ENCODE results near the gene GABRR3. TPM values are rescaled to one million over a fixed set of nuclear protein-coding genes. Genes with fewer than 3 reads are reported as not detected.

GABRR3 gene
- polyA plus RNA-seq, 1 of the 3 experiments (the other 2 are of a cell fraction): not detected

- ChIA-PET CTCF (interaction anchor here (0.6 to 7.9 kb wide), 41 partner anchors 8 to 1390 kb away, joined by 3 to 82 read pairs (median 4); partner anchors contain the start of gene OR5K4), POLR2A (no interaction called here)
- H3K36me3 ChIP-seq (replicated peaks in 1 of 2; ENCODE audit: control insufficient read depth in 1 of 2, insufficient read depth in 2 of 2, low read length in 1 of 2): no peaks in the 10 kb centered on the region
- H3K9me3 ChIP-seq: no peaks in the 10 kb centered on the region
- no peak overlapping the region for H3K27ac ChIP-seq (ENCODE audit: low read depth in 2 of 2, low read length in 1 of 2)
- peak overlapping the region; percentile 48 to 64; a peak in 2 of 4 replicates for H3K4me3 ChIP-seq (ENCODE audit: low read depth in 2 of 2, low read length in 1 of 2)
- H3K9ac ChIP-seq: no peak overlapping the region
- no peaks in the 10 kb centered on the region for H4K20me1 ChIP-seq (ENCODE audit: insufficient read depth)
- no peaks in the 10 kb centered on the region for H3K27me3 ChIP-seq (ENCODE audit: insufficient read depth)
- DNase-seq: no peak
- no peaks in the 10 kb centered on the region; a peak in 1 of 4 replicates for H3K4me1 ChIP-seq (ENCODE audit: control insufficient read depth in 1 of 2, insufficient read depth in 2 of 2, low read depth in 1 of 2, low read length in 1 of 2)
- no peaks in the 10 kb centered on the region for H3F3A ChIP-seq (replicated peaks; ENCODE audit: insufficient read depth)
- peak overlapping the region; percentile 74 for H3K4me2 ChIP-seq
- TF ChIP-seq FOXM1 (IDR thresholded peaks at IDR 0.05; ENCODE audit: low read depth): no peak
- TF ChIP-seq, protein P1, sequence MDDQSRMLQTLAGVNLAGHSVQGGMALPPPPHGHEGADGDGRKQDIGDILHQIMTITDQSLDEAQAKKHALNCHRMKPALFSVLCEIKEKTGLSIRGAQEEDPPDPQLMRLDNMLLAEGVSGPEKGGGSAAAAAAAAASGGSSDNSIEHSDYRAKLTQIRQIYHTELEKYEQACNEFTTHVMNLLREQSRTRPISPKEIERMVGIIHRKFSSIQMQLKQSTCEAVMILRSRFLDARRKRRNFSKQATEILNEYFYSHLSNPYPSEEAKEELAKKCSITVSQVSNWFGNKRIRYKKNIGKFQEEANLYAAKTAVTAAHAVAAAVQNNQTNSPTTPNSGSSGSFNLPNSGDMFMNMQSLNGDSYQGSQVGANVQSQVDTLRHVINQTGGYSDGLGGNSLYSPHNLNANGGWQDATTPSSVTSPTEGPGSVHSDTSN (IDR thresholded peaks at IDR 0.05): no peak
- no peak for TF ChIP-seq RXRA (IDR thresholded peaks at IDR 0.05; ENCODE audit: borderline replicate concordance, low read depth)
- TF ChIP-seq GATA2 (CRISPR knock-in tag; IDR thresholded peaks at IDR 0.05): no peak
- TF ChIP-seq TCF12 (IDR thresholded peaks at IDR 0.05): no peak
- no peak for TF ChIP-seq RAD21 (IDR thresholded peaks at IDR 0.05; ENCODE audit: low read length)
- TF ChIP-seq MXI1 (IDR thresholded peaks at IDR 0.05; ENCODE audit: low read depth, low read length): no peak
- no peak for TF ChIP-seq EP300 (IDR thresholded peaks at IDR 0.05; ENCODE audit: borderline replicate concordance in 1 of 2, low read depth in 1 of 2, low read length in 1 of 2)
- TF ChIP-seq GABPA (IDR thresholded peaks at IDR 0.05; ENCODE audit: low read depth): no peak
- no peak for TF ChIP-seq CHD2 (IDR thresholded peaks at IDR 0.05; ENCODE audit: low read length, partially characterized antibody)
- no peak for TF ChIP-seq POLR2AphosphoS5 (IDR thresholded peaks at IDR 0.05; ENCODE audit: low read depth, low read length)
- TF ChIP-seq TAF1 (IDR thresholded peaks at IDR 0.05; ENCODE audit: borderline replicate concordance, low read depth, low read length): no peak
- no peak for TF ChIP-seq USF1 (IDR thresholded peaks at IDR 0.05; ENCODE audit: borderline replicate concordance, low read depth)
- TF ChIP-seq YY1 (IDR thresholded peaks at IDR 0.05; ENCODE audit: low read depth): no peak
- H3K79me2 ChIP-seq (ENCODE audit: insufficient read depth): no peaks in the 10 kb centered on the region
- no peaks in the 10 kb centered on the region for H3K9me2 ChIP-seq
- no peak overlapping the region for H2AFZ ChIP-seq (ENCODE audit: low read depth)
- WGBS (ENCODE audit: low lambda C conversion rate): 12% methylated on average over 3 of the region's 3 CpGs
Observed at GRCh38 chr3:98038876-98039275, 3.8 kb upstream of the GABRR3 start.

DNA sequence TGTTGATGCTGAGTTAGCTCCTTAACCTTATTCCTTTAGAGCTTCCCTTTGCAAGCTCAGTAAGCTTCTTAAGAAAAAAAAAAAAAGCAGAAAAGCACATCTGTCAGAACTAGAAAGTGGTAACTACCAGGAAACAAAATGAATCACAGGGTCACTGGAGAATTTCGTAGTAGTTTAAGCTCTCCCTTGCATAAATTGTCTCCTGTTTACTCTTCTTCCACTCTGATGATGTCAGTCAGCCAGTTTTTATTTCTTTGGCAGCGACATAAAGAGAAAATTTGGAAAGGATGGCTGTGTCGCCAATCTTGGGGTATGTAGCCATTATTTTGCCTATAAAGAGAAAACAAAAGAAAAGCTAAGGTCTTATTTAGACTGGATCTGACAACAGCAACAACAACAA is 3.2 kb upstream of the GABRR3 start:
- H3K27me3 ChIP-seq (ENCODE audit: insufficient read depth): no peaks in the 10 kb centered on the region
- H3K4me3 ChIP-seq (ENCODE audit: low read depth in 2 of 2, low read length in 1 of 2): no peak overlapping the region
- ChIA-PET CTCF (interaction anchor here (0.5 to 7.9 kb wide), 17 partner anchors 9 to 1217 kb away, joined by 3 to 82 read pairs (median 4); no protein-coding TSS in a partner anchor), POLR2A (no interaction called here)
- no peak overlapping the region for H2AFZ ChIP-seq (ENCODE audit: low read depth)
- no peaks in the 10 kb centered on the region for H3K9me2 ChIP-seq
- no peaks in the 10 kb centered on the region for H3K79me2 ChIP-seq (ENCODE audit: insufficient read depth)
- no peak overlapping the region for H3K9ac ChIP-seq
- H3K9me3 ChIP-seq: no peaks in the 10 kb centered on the region
- 21% methylated on average over 3 of the region's 3 CpGs for WGBS (ENCODE audit: low lambda C conversion rate)
- H3K27ac ChIP-seq (ENCODE audit: low read depth in 2 of 2, low read length in 1 of 2): no peak overlapping the region
- no peaks in the 10 kb centered on the region for H3F3A ChIP-seq (replicated peaks; ENCODE audit: insufficient read depth)
- H3K4me1 ChIP-seq (ENCODE audit: control insufficient read depth in 1 of 2, insufficient read depth in 2 of 2, low read depth in 1 of 2, low read length in 1 of 2): no peaks in the 10 kb centered on the region; a peak in 1 of 4 replicates
- no peaks in the 10 kb centered on the region for H4K20me1 ChIP-seq (ENCODE audit: insufficient read depth)
- no peaks in the 10 kb centered on the region for H3K36me3 ChIP-seq (replicated peaks in 1 of 2; ENCODE audit: control insufficient read depth in 1 of 2, insufficient read depth in 2 of 2, low read length in 1 of 2)
- H3K4me2 ChIP-seq: no peak overlapping the region
- no peak for DNase-seq
- TF ChIP-seq NFIC (IDR thresholded peaks at IDR 0.05; ENCODE audit: borderline replicate concordance) (no peak), ZBTB33 (IDR thresholded peaks at IDR 0.05; ENCODE audit: borderline replicate concordance, low read depth) (no peak), CHD2 (IDR thresholded peaks at IDR 0.05; ENCODE audit: low read length, partially characterized antibody) (no peak), SMC3 (IDR thresholded peaks at IDR 0.05; ENCODE audit: low read depth, low read length) (no peak), SIN3A (IDR thresholded peaks at IDR 0.05; ENCODE audit: borderline replicate concordance, low read depth, low read length) (no peak), GATA2 (CRISPR knock-in tag; IDR thresholded peaks at IDR 0.05) (no peak), GABPA (IDR thresholded peaks at IDR 0.05; ENCODE audit: low read depth) (no peak), FOSL2 (IDR thresholded peaks at IDR 0.05; ENCODE audit: borderline replicate concordance, low read depth) (no peak), RAD21 (IDR thresholded peaks at IDR 0.05; ENCODE audit: low read length) (no peak), RFX5 (IDR thresholded peaks at IDR 0.05; ENCODE audit: low read length) (no peak), RXRA (IDR thresholded peaks at IDR 0.05; ENCODE audit: borderline replicate concordance, low read depth) (no peak), FOXJ3 (CRISPR knock-in tag; IDR thresholded peaks at IDR 0.05) (no peak)
- TF ChIP-seq, protein P1 (IDR thresholded peaks at IDR 0.05): no peak
- TF ChIP-seq, protein P2, sequence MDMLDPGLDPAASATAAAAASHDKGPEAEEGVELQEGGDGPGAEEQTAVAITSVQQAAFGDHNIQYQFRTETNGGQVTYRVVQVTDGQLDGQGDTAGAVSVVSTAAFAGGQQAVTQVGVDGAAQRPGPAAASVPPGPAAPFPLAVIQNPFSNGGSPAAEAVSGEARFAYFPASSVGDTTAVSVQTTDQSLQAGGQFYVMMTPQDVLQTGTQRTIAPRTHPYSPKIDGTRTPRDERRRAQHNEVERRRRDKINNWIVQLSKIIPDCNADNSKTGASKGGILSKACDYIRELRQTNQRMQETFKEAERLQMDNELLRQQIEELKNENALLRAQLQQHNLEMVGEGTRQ (IDR thresholded peaks at IDR 0.05; ENCODE audit: borderline replicate concordance, low read depth, low read length): no peak
